HG02623 (cell line): Measurements from ENCODE around the gene FBXO44.

Experiments used
- ATAC-seq: cut with Tn5 transposase; IDR thresholded peaks from one replicate; pipeline ENCODE4 v1.9.1; 2021; ENCODE audit warnings: moderate library complexity; ENCODE audit not compliant: unreplicated experiment

FBXO44 gene

DNA sequence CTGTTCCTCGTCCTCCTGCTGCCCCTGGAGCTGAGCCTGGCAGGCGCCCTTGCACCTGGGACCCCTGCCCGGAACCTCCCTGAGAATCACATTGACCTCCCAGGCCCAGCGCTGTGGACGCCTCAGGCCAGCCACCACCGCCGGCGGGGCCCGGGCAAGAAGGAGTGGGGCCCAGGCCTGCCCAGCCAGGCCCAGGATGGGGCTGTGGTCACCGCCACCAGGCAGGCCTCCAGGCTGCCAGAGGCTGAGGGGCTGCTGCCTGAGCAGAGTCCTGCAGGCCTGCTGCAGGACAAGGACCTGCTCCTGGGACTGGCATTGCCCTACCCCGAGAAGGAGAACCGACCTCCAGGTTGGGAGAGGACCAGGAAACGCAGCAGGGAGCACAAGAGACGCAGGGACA lies 51.6 kb downstream of the FBXO44 start:
- ATAC-seq: no peak

DNA sequence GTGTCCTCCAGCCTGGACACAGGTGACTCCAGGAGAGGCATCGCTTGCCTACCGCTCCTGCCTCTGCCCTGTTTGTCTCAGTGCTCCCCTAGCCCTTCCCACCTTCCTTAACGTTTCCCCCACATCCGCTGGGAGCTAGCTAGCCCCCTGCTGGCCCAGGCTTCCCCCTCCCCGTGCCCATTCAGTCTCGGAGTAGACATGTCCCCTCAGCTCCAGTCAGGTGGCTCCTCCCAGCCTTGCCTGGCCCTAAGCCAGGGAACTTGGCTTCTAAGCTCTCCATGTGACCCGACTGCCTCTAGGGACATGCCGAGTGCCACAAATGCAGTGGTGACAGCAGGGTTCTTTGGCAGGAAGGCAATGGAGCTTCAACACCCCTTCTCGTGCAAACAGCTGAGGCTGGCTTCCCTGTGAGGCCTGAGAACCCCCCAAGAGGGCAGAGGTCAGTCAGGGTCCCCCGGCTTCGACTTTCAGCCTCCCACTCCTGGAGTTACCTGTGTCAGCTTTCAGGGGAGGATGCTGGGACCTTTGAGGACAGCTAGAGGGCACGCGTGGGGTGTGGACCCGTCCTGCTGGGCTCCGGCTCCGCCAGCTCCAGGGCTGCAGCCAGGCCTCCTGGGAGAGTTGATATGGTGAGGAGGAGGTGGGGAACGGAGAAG lies 53.1 kb downstream of the FBXO44 start:
- no peak for ATAC-seq

DNA sequence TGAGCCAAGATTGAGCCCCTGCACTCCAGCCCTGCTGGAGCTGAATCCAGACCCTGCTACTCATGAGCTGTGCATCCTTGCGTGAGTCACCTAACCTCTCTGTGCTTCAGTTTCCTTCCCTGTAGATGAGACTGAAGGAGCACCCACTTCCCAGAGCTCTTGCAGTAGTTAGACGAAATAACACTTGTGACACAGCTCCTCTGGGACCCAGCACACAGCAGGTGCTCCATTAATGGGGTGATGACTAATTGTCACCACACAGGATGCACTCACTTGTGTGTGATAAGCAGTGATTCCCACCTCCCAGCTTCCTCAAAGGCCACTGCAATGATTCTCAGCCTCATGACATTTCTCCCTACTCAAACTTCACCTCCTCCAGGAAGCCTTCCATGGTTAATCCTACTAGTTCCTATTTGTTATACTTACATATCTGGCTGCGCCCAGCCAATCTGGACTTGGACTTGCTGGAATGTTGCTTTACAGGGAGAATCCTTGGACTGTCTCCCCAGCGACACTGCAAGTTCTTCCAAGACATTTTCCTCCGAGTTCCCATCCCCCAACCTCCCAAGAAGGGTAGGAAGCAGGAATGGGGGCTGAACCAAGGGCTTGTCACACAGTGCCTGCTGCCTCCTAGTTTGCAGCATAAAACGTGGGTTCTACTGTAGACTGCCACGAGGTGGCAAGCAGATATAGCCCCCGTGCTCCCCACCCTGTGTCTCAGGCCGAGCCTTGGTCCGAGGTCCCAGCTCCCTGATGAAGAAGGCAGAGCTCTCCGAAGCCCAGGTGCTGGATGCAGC lies 54.1 kb downstream of the FBXO44 start:
- ATAC-seq: no peak

DNA sequence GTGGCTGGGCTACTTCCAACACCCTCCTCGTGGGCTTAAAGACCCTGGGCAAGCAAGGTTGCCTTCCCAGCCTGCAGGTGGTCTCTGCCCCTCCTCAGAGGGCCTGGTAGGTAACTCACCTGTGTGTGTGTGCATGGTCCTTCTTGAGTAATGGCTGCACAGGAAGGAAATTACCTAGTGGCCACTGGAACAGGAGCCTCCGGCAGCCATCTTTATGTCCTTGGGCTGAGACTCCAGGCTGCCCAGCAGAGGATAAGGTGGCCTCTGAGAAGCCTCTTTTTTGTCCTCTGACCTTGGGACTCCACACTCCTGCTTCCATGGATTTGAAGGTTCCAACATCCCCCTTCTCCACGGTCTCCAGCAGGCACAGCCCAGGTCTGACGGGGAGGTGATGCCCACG lies 56.8 kb downstream of the FBXO44 start:
- no peak for ATAC-seq

DNA sequence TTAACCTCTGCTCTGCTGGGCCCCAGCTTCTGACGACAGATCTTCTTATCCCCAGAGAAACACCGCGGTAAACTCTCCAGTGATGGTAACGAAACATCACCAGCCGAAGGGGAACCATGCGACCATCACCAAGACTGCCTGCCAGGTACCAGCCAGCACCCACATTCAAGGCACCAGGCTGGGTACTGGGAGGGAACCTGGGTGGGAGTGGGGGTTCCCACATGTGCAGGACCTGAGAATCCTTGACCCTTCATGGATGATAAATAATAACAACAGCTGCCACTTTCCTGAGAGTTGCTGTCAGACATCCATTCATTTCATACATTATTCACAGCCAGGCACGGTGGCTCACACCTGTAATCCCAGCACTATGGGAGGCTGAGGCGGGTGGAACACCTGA lies 57.6 kb downstream of the FBXO44 start:
- no peak for ATAC-seq
